Bone marrow (tissue), 2 donors: ENCODE results near the gene EPHA3.

ENCODE experiments used
- DNase-seq, 2 donors: peaks; one replicate each; lab custom pipeline; 2025; lab: John Stamatoyannopoulos, UW

The EPHA3 gene

GRCh38 chr3:89449086-89449485 is 341.7 kb downstream of the EPHA3 start:
- DNase-seq, result no peak

GRCh38 chr3:89452066-89452465 is 344.6 kb downstream of the EPHA3 start:
- DNase-seq, result no peak

GRCh38 chr3:89455240-89455639 is 347.8 kb downstream of the EPHA3 start:
- no peak for DNase-seq

- no peak for DNase-seq
Measured at GRCh38 chr3:89467898-89468363, 360.5 kb downstream of the EPHA3 start.

- no peak for DNase-seq
Measured at GRCh38 chr3:89472101-89472500, 364.7 kb downstream of the EPHA3 start.

GRCh38 chr3:89474333-89475130 is 367.1 kb downstream of the EPHA3 start:
- no peak for DNase-seq

GRCh38 chr3:89488800-89489580 is 381.6 kb downstream of the EPHA3 start:
- no peak for DNase-seq

GRCh38 chr3:89490129-89490528 is 382.7 kb downstream of the EPHA3 start:
- no peak for DNase-seq

GRCh38 chr3:89494734-89495133 is 387.3 kb downstream of the EPHA3 start:
- no peak for DNase-seq

- no peak for DNase-seq
Measured at GRCh38 chr3:89503891-89504391, 396.5 kb downstream of the EPHA3 start.

GRCh38 chr3:89504432-89504831 is 397.0 kb downstream of the EPHA3 start:
- DNase-seq, result no peak

GRCh38 chr3:89506462-89507103 is 399.2 kb downstream of the EPHA3 start:
- DNase-seq, result no peak

- DNase-seq, result no peak
Measured at GRCh38 chr3:89521328-89521727, 413.9 kb downstream of the EPHA3 start.

- DNase-seq, result no peak
Measured at GRCh38 chr3:89522155-89522554, 414.7 kb downstream of the EPHA3 start.

GRCh38 chr3:89525609-89526008 is 418.2 kb downstream of the EPHA3 start:
- no peak for DNase-seq

- DNase-seq, result no peak
Measured at GRCh38 chr3:89527736-89528305, 420.4 kb downstream of the EPHA3 start.
